CD4-positive, alpha-beta T cell (primary cell): ENCODE measurements around the gene C22orf31. TPM values are rescaled to one million over a fixed set of nuclear protein-coding genes. Genes with fewer than 3 reads are reported as not detected.
A peak's percentile ranks its signal among the peaks of the same experiment; 100 is the strongest.

Experiments used
- ATAC-seq: fragments of 200-7000 bp; cut with Tn5 transposase; one replicate; pipeline ENCODE4 v1.10.0; 2022; ENCODE audit warnings: mild to moderate bottlenecking; ENCODE audit not compliant: poor library complexity
- CTCF ChIA-PET: fragments of 350-600 bp; sonication (Branson Sonifier 250); formaldehyde crosslinking; loops from one replicate; lab custom pipeline; 2021; ENCODE audit warnings: antibody characterized with exemption, inconsistent platforms; lab: Charles Lee
- POLR2A ChIA-PET: fragments of 350-600 bp; sonication (Branson Sonifier 250); formaldehyde crosslinking; loops from one replicate; lab custom pipeline; 2021; ENCODE audit warnings: antibody characterized with exemption, inconsistent platforms; lab: Charles Lee
- DNase-seq, 14 experiments: peaks; one replicate each; pipeline ENCODE4 v3.0.0-alpha.2; 2013 to 2020; ENCODE audit warnings: mixed read lengths in 2 of 14
- H3K27ac ChIP-seq, 2 donors: one replicate each; pipeline versions ENCODE4 v1.5.1 to v1.7.0; 2013; ENCODE audit warnings: low read length in 2 of 2, low read depth in 1 of 2, mild to moderate bottlenecking in 1 of 2
- H3K27me3 ChIP-seq, 2 experiments: 1 replicate in 1 of 2; 2 replicates in 1 of 2; pipeline versions ENCODE4 v1.6.1 to v1.7.0; 2013; ENCODE audit warnings: low read length in 2 of 2, control low read depth in 1 of 2, mild to moderate bottlenecking in 1 of 2, moderate library complexity in 1 of 2; ENCODE audit not compliant: insufficient read depth in 2 of 2, control insufficient read depth in 1 of 2
- H3K36me3 ChIP-seq: one replicate; pipeline ENCODE4 v1.6.1; 2013; ENCODE audit warnings: low read length, control low read depth; ENCODE audit not compliant: insufficient read depth
- H3K4me1 ChIP-seq: one replicate; pipeline ENCODE4 v1.6.1; 2013; ENCODE audit warnings: low read length, control low read depth; ENCODE audit not compliant: insufficient read depth
- H3K4me3 ChIP-seq: one replicate; pipeline ENCODE4 v1.5.1; 2013; ENCODE audit warnings: mild to moderate bottlenecking, low read length, moderate library complexity
- H3K9me3 ChIP-seq, 2 experiments: 1 replicate in 1 of 2; 2 replicates in 1 of 2; pipeline versions ENCODE4 v1.6.1 to v1.7.0; 2013; ENCODE audit warnings: low read length in 2 of 2, mild to moderate bottlenecking in 2 of 2, control low read depth in 1 of 2, moderate library complexity in 1 of 2; ENCODE audit not compliant: control insufficient read depth in 1 of 2, insufficient read depth in 1 of 2
- H3K27ac Mint-ChIP-seq: one replicate; pipeline ENCODE4 v1.8.0; 2020; ENCODE audit warnings: mixed read lengths
- H3K27me3 Mint-ChIP-seq: one replicate; pipeline ENCODE4 v1.8.0; 2021; ENCODE audit warnings: mixed read lengths
- H3K36me3 Mint-ChIP-seq: one replicate; pipeline ENCODE4 v1.8.0; 2021; ENCODE audit warnings: low read depth, mixed read lengths
- H3K4me1 Mint-ChIP-seq: one replicate; pipeline ENCODE4 v1.8.0; 2021; ENCODE audit warnings: low read depth, mixed read lengths
- H3K4me3 Mint-ChIP-seq: one replicate; pipeline ENCODE4 v1.8.0; 2020; ENCODE audit warnings: mild to moderate bottlenecking, mixed read lengths
- H3K9me3 Mint-ChIP-seq: one replicate; pipeline ENCODE4 v1.8.0; 2020; ENCODE audit warnings: mixed read lengths
- intact Hi-C, 2 experiments: fragments of 100-400 bp; cut with DNase I in 1 of 2; cut with micrococcal nuclease in 1 of 2; formaldehyde crosslinking; loops; one replicate each; pipeline versions ENCODE4 v1.15.1 to v1.9.0; 2023 to 2025; cut with DNase I, micrococcal nuclease
- total RNA-seq, 174 experiments: library from RNA in 2 of 174; stranded (reverse) in 2 of 174; gene quantifications; one replicate each; pipeline ENCODE4 v1.2.3 and lab custom pipeline; 2021 to 2026
- TF ChIP-seq, protein P1 (sequence below): fragments of 200-600 bp; IDR thresholded peaks from one replicate; pipeline ENCODE4 v1.8.0; 2022; ENCODE audit warnings: antibody characterized with exemption, mild to moderate bottlenecking

C22orf31 gene
- total RNA-seq, 2 experiments from 2014 or later, result not detected

DNA sequence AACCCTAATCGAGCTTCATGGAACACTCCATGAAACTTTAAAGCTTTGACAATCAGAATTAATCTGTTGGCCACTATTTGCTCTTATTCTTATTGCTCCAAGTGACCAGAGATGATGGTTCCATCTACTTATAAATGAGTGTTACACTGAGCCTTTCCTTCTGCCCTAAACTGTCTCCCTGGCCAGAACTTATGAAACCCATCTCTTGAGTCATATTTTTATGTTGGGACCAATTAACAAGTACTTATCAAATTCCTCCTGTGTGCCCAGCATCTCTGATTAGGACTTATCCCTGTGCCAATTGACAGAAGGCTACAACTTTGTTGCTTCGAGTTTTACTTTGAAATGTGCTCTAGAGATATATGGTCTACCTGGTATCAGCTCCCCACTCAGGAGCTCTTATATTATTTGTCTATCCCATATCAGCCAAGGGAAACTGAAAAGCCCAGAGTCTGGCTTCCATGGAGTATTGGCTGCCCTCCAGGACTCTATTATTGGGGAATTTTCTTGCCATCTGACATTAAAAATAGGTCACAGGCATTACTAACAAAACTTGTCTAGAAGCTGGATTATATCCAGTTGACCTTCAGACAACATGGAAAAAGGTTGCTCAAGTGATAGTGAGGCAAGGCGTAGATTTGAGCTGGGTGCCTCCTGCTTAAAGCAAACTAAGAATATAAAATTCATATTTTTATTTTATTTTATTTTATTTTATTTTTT, 20.0 kb upstream of the C22orf31 start:
- no peak overlapping the region for H3K4me3 ChIP-seq
- no peaks in the 10 kb centered on the region for H3K36me3 ChIP-seq
- DNase-seq (no peak), ATAC-seq (no peak)
- intact Hi-C loops, result no loop called here
- no peaks in the 10 kb centered on the region for H3K4me1 ChIP-seq
- TF ChIP-seq, protein P1, sequence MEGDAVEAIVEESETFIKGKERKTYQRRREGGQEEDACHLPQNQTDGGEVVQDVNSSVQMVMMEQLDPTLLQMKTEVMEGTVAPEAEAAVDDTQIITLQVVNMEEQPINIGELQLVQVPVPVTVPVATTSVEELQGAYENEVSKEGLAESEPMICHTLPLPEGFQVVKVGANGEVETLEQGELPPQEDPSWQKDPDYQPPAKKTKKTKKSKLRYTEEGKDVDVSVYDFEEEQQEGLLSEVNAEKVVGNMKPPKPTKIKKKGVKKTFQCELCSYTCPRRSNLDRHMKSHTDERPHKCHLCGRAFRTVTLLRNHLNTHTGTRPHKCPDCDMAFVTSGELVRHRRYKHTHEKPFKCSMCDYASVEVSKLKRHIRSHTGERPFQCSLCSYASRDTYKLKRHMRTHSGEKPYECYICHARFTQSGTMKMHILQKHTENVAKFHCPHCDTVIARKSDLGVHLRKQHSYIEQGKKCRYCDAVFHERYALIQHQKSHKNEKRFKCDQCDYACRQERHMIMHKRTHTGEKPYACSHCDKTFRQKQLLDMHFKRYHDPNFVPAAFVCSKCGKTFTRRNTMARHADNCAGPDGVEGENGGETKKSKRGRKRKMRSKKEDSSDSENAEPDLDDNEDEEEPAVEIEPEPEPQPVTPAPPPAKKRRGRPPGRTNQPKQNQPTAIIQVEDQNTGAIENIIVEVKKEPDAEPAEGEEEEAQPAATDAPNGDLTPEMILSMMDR, result no peak
- H3K9me3 ChIP-seq, result no peaks in the 10 kb centered on the region
- H3K27me3 ChIP-seq, result peaks cover 4 to 17% of the 10 kb centered on the region in 2 experiments
- H3K9me3 Mint-ChIP-seq, result no peaks in the 10 kb centered on the region
- no peaks in the 10 kb centered on the region for H3K36me3 Mint-ChIP-seq
- H3K27ac Mint-ChIP-seq, result no peak overlapping the region
- H3K4me1 Mint-ChIP-seq, result no peaks in the 10 kb centered on the region
- no peak overlapping the region for H3K27ac ChIP-seq
- POLR2A ChIA-PET, result no interaction called here
- no peak overlapping the region for H3K4me3 Mint-ChIP-seq
- CTCF ChIA-PET, result no interaction called here
- peaks cover 33% of the 10 kb centered on the region for H3K27me3 Mint-ChIP-seq

DNA sequence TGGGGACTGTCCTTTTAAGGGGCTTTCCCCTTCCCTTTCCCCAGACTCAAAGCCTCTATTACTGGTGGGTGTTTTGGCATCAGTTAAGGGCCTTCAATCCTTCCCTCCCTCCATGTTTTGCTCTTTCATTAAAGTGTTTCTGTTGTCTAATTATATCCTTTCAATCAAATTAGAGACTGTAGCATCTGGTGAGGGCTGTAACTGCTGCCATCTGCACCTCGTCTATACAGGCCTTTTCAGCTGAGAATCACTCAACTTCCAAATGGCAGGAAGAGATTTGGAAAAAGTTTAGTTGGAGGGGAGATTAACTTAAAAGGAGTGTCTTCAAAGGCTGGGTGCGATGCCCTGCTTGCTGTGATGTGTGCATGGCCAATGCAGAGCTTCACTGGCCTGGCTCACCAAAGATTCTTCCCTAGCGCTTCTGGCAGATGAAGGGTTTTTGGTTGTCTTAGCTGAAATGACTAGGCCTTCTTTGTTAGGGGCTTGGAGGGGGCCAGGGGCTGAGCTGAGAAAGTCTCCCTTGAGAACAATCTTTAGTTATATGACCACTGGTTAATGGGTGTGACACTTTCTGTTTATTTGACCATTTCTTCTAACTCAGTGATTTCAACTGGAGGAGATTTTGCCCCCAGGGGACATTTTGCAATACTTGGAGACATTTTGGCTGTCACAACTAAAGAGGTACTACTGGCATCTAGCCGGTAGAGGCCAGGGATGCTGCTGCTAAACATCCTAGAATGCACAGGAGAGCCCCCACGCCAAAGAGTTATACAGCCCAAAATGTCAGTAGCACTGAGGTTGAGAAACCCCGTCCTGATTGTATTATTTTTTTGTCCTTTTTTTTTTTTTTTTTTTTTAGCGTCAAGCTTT, 18.7 kb upstream of the C22orf31 start:
- Histone ChIP-seq H3K27ac (no peak overlapping the region), H3K4me1 (no peaks in the 10 kb centered on the region), H3K9me3 (no peaks in the 10 kb centered on the region), H3K36me3 (no peaks in the 10 kb centered on the region), H3K27me3 (peaks cover 9 to 30% of the 10 kb centered on the region in 2 experiments), H3K4me3 (no peak overlapping the region)
- Mint-ChIP-seq H3K36me3 (no peaks in the 10 kb centered on the region), H3K27me3 (peaks cover 44% of the 10 kb centered on the region), H3K4me3 (no peak overlapping the region), H3K27ac (no peak overlapping the region), H3K9me3 (no peaks in the 10 kb centered on the region), H3K4me1 (no peaks in the 10 kb centered on the region)
- POLR2A ChIA-PET, result no interaction called here
- intact Hi-C loops, result no loop called here
- DNase-seq (no peak), ATAC-seq (no peak)
- TF ChIP-seq, protein P1, result no peak
- CTCF ChIA-PET, result no interaction called here

DNA sequence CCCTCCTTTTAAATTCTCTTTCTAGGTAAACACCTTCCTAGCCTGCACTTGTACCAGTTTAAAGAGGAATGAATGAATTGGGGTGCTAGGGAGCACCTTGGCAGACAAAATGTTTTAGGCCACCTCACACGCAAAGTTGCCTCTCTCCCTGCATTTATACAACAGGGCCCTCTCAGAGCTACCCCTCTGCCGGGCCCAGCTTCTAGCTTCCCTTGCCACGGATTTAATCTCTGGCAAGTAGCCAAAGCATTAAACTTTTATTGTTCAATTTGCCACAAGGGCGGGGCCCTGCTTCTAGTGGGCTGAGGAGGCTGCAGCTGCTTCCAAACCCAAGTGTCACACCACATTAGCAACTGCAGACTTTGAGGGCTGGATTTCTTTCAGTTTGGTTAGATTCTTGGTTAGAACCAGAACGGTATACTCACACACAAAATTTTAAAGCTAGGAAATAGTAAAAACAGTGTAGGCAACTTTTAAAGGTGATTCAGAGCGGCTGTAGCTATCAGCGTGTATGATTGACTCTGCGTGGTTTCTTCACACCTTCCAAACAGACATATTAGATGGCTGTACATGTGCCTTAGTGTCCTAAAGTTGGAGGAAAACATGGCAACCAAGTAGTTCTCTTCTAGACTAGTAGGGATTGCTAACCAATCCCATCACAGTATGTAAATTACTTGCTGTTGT, 17.7 kb upstream of the C22orf31 start:
- no peaks in the 10 kb centered on the region for H3K9me3 ChIP-seq
- CTCF ChIA-PET, result no interaction called here
- no peaks in the 10 kb centered on the region for H3K9me3 Mint-ChIP-seq
- no peak for ATAC-seq
- TF ChIP-seq, protein P1, result no peak
- H3K27ac Mint-ChIP-seq, result no peak overlapping the region
- H3K27ac ChIP-seq, result no peak overlapping the region
- peaks cover 54% of the 10 kb centered on the region for H3K27me3 Mint-ChIP-seq
- H3K36me3 ChIP-seq, result no peaks in the 10 kb centered on the region
- no peak overlapping the region for H3K4me3 Mint-ChIP-seq
- POLR2A ChIA-PET, result no interaction called here
- no peak overlapping the region for H3K4me3 ChIP-seq
- H3K36me3 Mint-ChIP-seq, result no peaks in the 10 kb centered on the region
- intact Hi-C loops, result no loop called here
- DNase-seq, result peak in 1 of 14 experiments; percentile 33
- peaks cover 5% of the 10 kb centered on the region for H3K4me1 Mint-ChIP-seq
- H3K27me3 ChIP-seq, result peaks cover 19 to 39% of the 10 kb centered on the region in 2 experiments
- H3K4me1 ChIP-seq, result peaks cover under 1% of the 10 kb centered on the region
